22Rv1 (cell line): ENCODE results near the gene PHACTR1.

Experiments
- ZFX ChIP-seq: fragments of 450-650 bp; IDR thresholded peaks from 2 replicates; pipeline ENCODE4 v1.6.1; 2017; ENCODE audit warnings: antibody characterized with exemption, borderline replicate concordance
- TF ChIP-seq, protein P1 (sequence below): fragments of 450-650 bp; IDR thresholded peaks from 2 replicates; pipeline ENCODE4 v1.5.1; 2017; ENCODE audit warnings: mild to moderate bottlenecking

DNA sequence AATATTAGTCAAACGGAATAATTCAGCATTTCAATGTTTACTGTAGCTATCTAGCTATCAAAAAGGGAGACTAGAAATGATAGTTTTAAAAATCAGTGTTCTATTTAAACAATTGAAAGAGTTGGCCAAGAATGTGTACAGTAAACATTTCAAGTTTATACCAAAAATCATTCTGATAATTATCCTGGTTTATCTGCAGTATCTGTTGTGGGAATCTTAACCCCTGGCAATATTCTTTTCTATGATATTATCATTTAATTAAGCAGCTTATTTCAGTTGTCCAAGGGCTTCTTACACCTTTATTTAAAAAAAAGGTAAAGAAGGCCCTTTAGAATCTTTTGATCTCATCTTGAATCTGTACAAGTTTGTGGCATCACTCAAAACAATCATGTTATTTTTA is 125.1 kb downstream of the PHACTR1 start:
- TF ChIP-seq, protein P1, sequence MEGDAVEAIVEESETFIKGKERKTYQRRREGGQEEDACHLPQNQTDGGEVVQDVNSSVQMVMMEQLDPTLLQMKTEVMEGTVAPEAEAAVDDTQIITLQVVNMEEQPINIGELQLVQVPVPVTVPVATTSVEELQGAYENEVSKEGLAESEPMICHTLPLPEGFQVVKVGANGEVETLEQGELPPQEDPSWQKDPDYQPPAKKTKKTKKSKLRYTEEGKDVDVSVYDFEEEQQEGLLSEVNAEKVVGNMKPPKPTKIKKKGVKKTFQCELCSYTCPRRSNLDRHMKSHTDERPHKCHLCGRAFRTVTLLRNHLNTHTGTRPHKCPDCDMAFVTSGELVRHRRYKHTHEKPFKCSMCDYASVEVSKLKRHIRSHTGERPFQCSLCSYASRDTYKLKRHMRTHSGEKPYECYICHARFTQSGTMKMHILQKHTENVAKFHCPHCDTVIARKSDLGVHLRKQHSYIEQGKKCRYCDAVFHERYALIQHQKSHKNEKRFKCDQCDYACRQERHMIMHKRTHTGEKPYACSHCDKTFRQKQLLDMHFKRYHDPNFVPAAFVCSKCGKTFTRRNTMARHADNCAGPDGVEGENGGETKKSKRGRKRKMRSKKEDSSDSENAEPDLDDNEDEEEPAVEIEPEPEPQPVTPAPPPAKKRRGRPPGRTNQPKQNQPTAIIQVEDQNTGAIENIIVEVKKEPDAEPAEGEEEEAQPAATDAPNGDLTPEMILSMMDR, result no peak
- TF ChIP-seq ZFX, result no peak
